IMR-90 (cell line): ENCODE data around the gene MRGPRF. TPM values are rescaled to one million over a fixed set of nuclear protein-coding genes. Genes with fewer than 3 reads are reported as not detected.

Experiments used
- ATAC-seq: fragments of 200-7000 bp; cut with Tn5 transposase; 2 replicates; pipeline ENCODE4 v1.9.1; 2020; ENCODE audit warnings: low read depth, mild to moderate bottlenecking, moderate library complexity
- BruUV-seq: library from RNA; stranded (reverse); fragments of 400-500 nt; replicated peaks from 2 replicates; lab custom pipeline; 2021; lab: Mats Ljungman, UMichigan
- CTCF ChIA-PET: fragments of 300-600 bp; formaldehyde crosslinking; extraction: SDS; loops from one replicate; lab custom pipeline; 2021; ENCODE audit warnings: antibody characterized with exemption; lab: Yijun Ruan, JAX
- POLR2A ChIA-PET: fragments of 300-600 bp; sonication (Branson Sonifier 250); formaldehyde crosslinking; loops from one replicate; lab custom pipeline; 2022; ENCODE audit warnings: antibody characterized with exemption; ENCODE audit not compliant: unreplicated experiment; lab: Charles Lee
- DNase-seq: peaks from one replicate; pipeline ENCODE4 v3.0.0; 2013
- H2AFZ ChIP-seq: replicated peaks from 2 replicates; pipeline ENCODE3; 2013; ENCODE audit warnings: low read length, mild to moderate bottlenecking; ENCODE audit not compliant: poor library complexity
- H2AK5ac ChIP-seq: 2 replicates; pipeline ENCODE4 v1.6.1; 2013; ENCODE audit warnings: low read depth, low read length, inconsistent platforms
- H2AK9ac ChIP-seq: replicated peaks from 2 replicates; pipeline ENCODE3; 2013; ENCODE audit warnings: mild to moderate bottlenecking, low read depth, low read length, moderate library complexity; ENCODE audit not compliant: poor library complexity
- H2BK120ac ChIP-seq: 2 replicates; pipeline ENCODE4 v1.6.1; 2013; ENCODE audit warnings: low read depth, low read length, inconsistent platforms
- H2BK15ac ChIP-seq: 3 replicates; pipeline ENCODE4 v1.6.1; 2013; ENCODE audit warnings: low read depth, low read length, inconsistent platforms
- H2BK20ac ChIP-seq: 2 replicates; pipeline ENCODE4 v1.6.1; 2013; ENCODE audit warnings: low read depth, mild to moderate bottlenecking, inconsistent platforms, low read length, moderate library complexity
- H2BK5ac ChIP-seq: 2 replicates; pipeline ENCODE4 v1.6.1; 2013; ENCODE audit warnings: mild to moderate bottlenecking, low read depth, low read length, inconsistent platforms; ENCODE audit not compliant: poor library complexity, severe bottlenecking
- H3K14ac ChIP-seq: replicated peaks from 2 replicates; pipeline ENCODE4 v1.6.1; 2013; ENCODE audit warnings: low read depth, low read length, inconsistent platforms
- H3K18ac ChIP-seq: 2 replicates; pipeline ENCODE4 v1.6.1; 2013; ENCODE audit warnings: low read depth, low read length, control low read depth
- H3K23ac ChIP-seq: 2 replicates; pipeline ENCODE4 v1.6.1; 2013; ENCODE audit warnings: low read depth, low read length, inconsistent platforms
- H3K27ac ChIP-seq: 2 replicates; pipeline ENCODE4 v1.5.1; 2013; ENCODE audit warnings: mild to moderate bottlenecking, control low read depth, low read length; ENCODE audit not compliant: insufficient read depth
- H3K27me3 ChIP-seq: 2 replicates; pipeline ENCODE4 v1.6.1; 2013; ENCODE audit warnings: low read length; ENCODE audit not compliant: control insufficient read depth, insufficient read depth
- H3K36me3 ChIP-seq: 2 replicates; pipeline ENCODE4 v1.6.1; 2013; ENCODE audit warnings: low read length, mixed read lengths; ENCODE audit not compliant: control insufficient read depth, insufficient read depth
- H3K4ac ChIP-seq: 2 replicates; pipeline ENCODE4 v1.6.1; 2013; ENCODE audit warnings: low read depth, low read length, inconsistent platforms
- H3K4me1 ChIP-seq: 2 replicates; pipeline ENCODE4 v1.6.1; 2013; ENCODE audit warnings: low read length, mixed read lengths; ENCODE audit not compliant: control insufficient read depth, insufficient read depth
- H3K4me2 ChIP-seq: 2 replicates; pipeline ENCODE4 v1.6.1; 2013; ENCODE audit warnings: low read depth, mild to moderate bottlenecking, control low read depth, low read length, moderate library complexity
- H3K4me3 ChIP-seq: 2 replicates; pipeline ENCODE4 v1.5.1; 2013; ENCODE audit warnings: low read depth, mild to moderate bottlenecking, control low read depth, low read length, moderate library complexity; ENCODE audit not compliant: insufficient read depth
- H3K56ac ChIP-seq: 2 replicates; pipeline ENCODE4 v1.6.1; 2013; ENCODE audit warnings: low read length, inconsistent platforms; ENCODE audit not compliant: insufficient read depth; ENCODE audit errors: extremely low read depth
- H3K79me1 ChIP-seq, 2 experiments: 2 replicates each; pipeline ENCODE4 v1.6.1; 2013; ENCODE audit warnings: low read length in 2 of 2, inconsistent platforms in 1 of 2, low read depth in 1 of 2
- H3K9ac ChIP-seq: 2 replicates; pipeline ENCODE4 v1.6.1; 2013; ENCODE audit warnings: low read depth, low read length, control low read depth
- H3K9me1 ChIP-seq: 2 replicates; pipeline ENCODE4 v1.6.1; 2013; ENCODE audit warnings: low read length, inconsistent platforms; ENCODE audit not compliant: insufficient read depth
- H3K9me3 ChIP-seq: 2 replicates; pipeline ENCODE4 v1.6.1; 2013; ENCODE audit warnings: low read length; ENCODE audit not compliant: control insufficient read depth, insufficient read depth
- H4K20me1 ChIP-seq: 2 replicates; pipeline ENCODE4 v1.6.1; 2013; ENCODE audit warnings: low read length, inconsistent platforms; ENCODE audit not compliant: insufficient read depth
- H4K5ac ChIP-seq: 2 replicates; pipeline ENCODE4 v1.6.1; 2013; ENCODE audit warnings: mild to moderate bottlenecking, low read depth, low read length, control low read depth
- H4K8ac ChIP-seq, 2 experiments: 2 replicates each; pipeline ENCODE4 v1.6.1; 2013; ENCODE audit warnings: low read depth in 2 of 2, low read length in 2 of 2, control low read depth in 1 of 2, inconsistent platforms in 1 of 2
- H4K91ac ChIP-seq: 2 replicates; pipeline ENCODE4 v1.6.1; 2013; ENCODE audit warnings: low read depth, low read length, inconsistent platforms; ENCODE audit not compliant: insufficient read depth
- BHLHE40 ChIP-seq: fragments of 150-350 bp; IDR thresholded peaks from 2 replicates; pipeline ENCODE4 v1.6.1; 2016; ENCODE audit warnings: mild to moderate bottlenecking, low read depth, low read length
- CEBPB ChIP-seq: IDR thresholded peaks from 2 replicates; pipeline ENCODE4 v1.6.1; 2012; ENCODE audit warnings: low read depth, low read length, improper control_type of control experiment
- ELK1 ChIP-seq: fragments of 150-350 bp; IDR thresholded peaks from 2 replicates; pipeline ENCODE4 v1.6.1; 2016; ENCODE audit warnings: low read depth, mild to moderate bottlenecking, low read length, moderate library complexity, borderline replicate concordance
- MAFK ChIP-seq: IDR thresholded peaks from 2 replicates; pipeline ENCODE4 v1.6.1; 2012; ENCODE audit warnings: low read depth, low read length, improper control_type of control experiment
- RAD21 ChIP-seq: IDR thresholded peaks from 2 replicates; pipeline ENCODE4 v1.6.1; 2012; ENCODE audit warnings: low read length, improper control_type of control experiment
- RCOR1 ChIP-seq: IDR thresholded peaks from 2 replicates; pipeline ENCODE4 v1.6.1; 2012; ENCODE audit warnings: mild to moderate bottlenecking, low read length, improper control_type of control experiment; ENCODE audit not compliant: insufficient replicate concordance
- WGBS, 2 experiments: methylation state at CpG; one replicate each; pipeline versions ENCODE4 v1.1.5 to v1.1.7; 2013; ENCODE audit warnings: missing lambda C conversion rate in 2 of 2; ENCODE audit not compliant: insufficient read length in 1 of 2; ENCODE audit errors: extremely low coverage in 2 of 2; 5-methylcytosine and 5-hydroxymethylcytosine counted together
- dilution Hi-C: fragments of 300-500 bp; cut with HindIII; formaldehyde crosslinking; loops from one replicate; pipeline ENCODE4 v1.14.3; 2018; ENCODE audit warnings: low sequenced_read_pairs; ENCODE audit not compliant: unreplicated experiment
- in situ Hi-C: fragments of 300-500 bp; cut with MboI; formaldehyde crosslinking; loops from 3 replicates; pipeline ENCODE4 v1.14.3; 2019; ENCODE audit warnings: low sequenced_read_pairs, inconsistent platforms, mixed read lengths
- intact Hi-C: fragments of 100-400 bp; cut with micrococcal nuclease; formaldehyde crosslinking; loops from 2 replicates; pipeline ENCODE4 v1.10.0; 2022
- polyA plus RNA-seq, 3 experiments: library from polyadenylated mRNA; depleted of rRNA; stranded (reverse); fragments of >200 nt; gene quantifications; 2 replicates each; pipeline ENCODE4 v1.2.3, GENCODE V29; 2012; ENCODE audit warnings: low replicate concordance in 1 of 3
- total RNA-seq: library from RNA; depleted of rRNA; stranded (reverse); fragments of >200 nt; gene quantifications from 2 replicates; pipeline ENCODE4 v1.2.3, GENCODE V29; 2012

MRGPRF gene
- total and polyA plus RNA-seq, 2 of the 4 experiments (the other 2 are of a cell fraction), result 6.3 to 28.8 TPM

- H2BK5ac ChIP-seq, result no peak overlapping the region
- no peak overlapping the region for H4K91ac ChIP-seq
- DNase-seq, result no peak
- H3K27ac ChIP-seq, result no peak overlapping the region
- H2BK20ac ChIP-seq, result no peak overlapping the region
- intact Hi-C loops, result no loop called here
- no peak overlapping the region for H2BK15ac ChIP-seq
- no peaks in the 10 kb centered on the region for H3K79me1 ChIP-seq
- CTCF ChIA-PET, result interaction anchor here (0.7 kb wide), 1 partner anchor 11 kb away, joined by 3 read pairs; no protein-coding TSS in a partner anchor
- no peak overlapping the region for H2BK120ac ChIP-seq
- WGBS, 2 experiments, result no CpG with 5 or more reads among the region's 6 CpGs
- H3K27me3 ChIP-seq, result no peaks in the 10 kb centered on the region
- in situ Hi-C loops, result no loop called here
- dilution Hi-C loops, result no loop called here
- H2AK5ac ChIP-seq, result no peak overlapping the region
- no peak overlapping the region for H4K8ac ChIP-seq
- H3K18ac ChIP-seq, result no peak overlapping the region
- no peak for ATAC-seq
- no peak overlapping the region for H2AFZ ChIP-seq
- no peaks in the 10 kb centered on the region for H3K36me3 ChIP-seq
- no peak overlapping the region for H3K4ac ChIP-seq
- no peak overlapping the region for H2AK9ac ChIP-seq
- H3K14ac ChIP-seq, result no peak overlapping the region
- no peak overlapping the region for H3K4me2 ChIP-seq
- H3K56ac ChIP-seq, result no peak overlapping the region
- no peak overlapping the region for H3K23ac ChIP-seq
- no peaks in the 10 kb centered on the region for H3K9me3 ChIP-seq
- TF ChIP-seq MAFK (no peak), ELK1 (no peak), BHLHE40 (no peak), CEBPB (no peak), RCOR1 (no peak), RAD21 (no peak)
- H3K9me1 ChIP-seq, result no peaks in the 10 kb centered on the region
- H4K20me1 ChIP-seq, result no peaks in the 10 kb centered on the region
- no peak overlapping the region for H4K5ac ChIP-seq
- no peaks in the 10 kb centered on the region for H3K4me1 ChIP-seq
- POLR2A ChIA-PET, result no interaction called here
- no TSS peak for BruUV-seq
- no peak overlapping the region for H3K4me3 ChIP-seq
- no peak overlapping the region for H3K9ac ChIP-seq
Observed at GRCh38 chr11:69024509-69024908, 11.5 kb upstream of the MRGPRF start.
